HG02678 (cell line): ENCODE data around the gene ZNF850.
"Not testable (repeated sequence)": the region's sequence is repeated elsewhere in the genome, so short reads cannot be mapped to it uniquely, and the experiment has no call there.

Source experiments
- ATAC-seq: cut with Tn5 transposase; IDR thresholded peaks from one replicate; pipeline ENCODE4 v1.9.1; 2021; ENCODE audit warnings: mild to moderate bottlenecking, moderate library complexity; ENCODE audit not compliant: unreplicated experiment

Gene ZNF850

GRCh38 chr19:36772311-36773222, at the start of gene ZNF850:
Gene ZNF850, minus strand, starts transcription at chr19:36772807. Its CDS starts 10,201 bp downstream, at chr19:36762606.
- ATAC-seq = peak; percentile 94

- ATAC-seq = no peak
These were observed 49.2 kb upstream of the ZNF850 start for GRCh38 chr19:36821758-36822157.

- ATAC-seq = no peak
These were observed 46.6 kb upstream of the ZNF850 start for GRCh38 chr19:36819130-36819630.

GRCh38 chr19:36807029-36807428, 34.4 kb upstream of the ZNF850 start:
- no peak for ATAC-seq

GRCh38 chr19:36805364-36805763, 32.8 kb upstream of the ZNF850 start:
- ATAC-seq = no peak

GRCh38 chr19:36797786-36798108, 25.1 kb upstream of the ZNF850 start:
- no peak for ATAC-seq

GRCh38 chr19:36796714-36796992, 24.0 kb upstream of the ZNF850 start:
- ATAC-seq = no peak

GRCh38 chr19:36791420-36792141, 19.0 kb upstream of the ZNF850 start:
- not testable (repeated sequence) for ATAC-seq

- no peak for ATAC-seq
These were observed 3.2 kb upstream of the ZNF850 start for GRCh38 chr19:36775768-36776167.

- ATAC-seq = no peak
These were observed 594 bp upstream of the ZNF850 start for GRCh38 chr19:36773223-36773579.

- ATAC-seq = no peak
These were observed 1.1 kb downstream of the ZNF850 start for GRCh38 chr19:36771261-36772231.

GRCh38 chr19:36750066-36750691, 22.4 kb downstream of the ZNF850 start:
- no peak for ATAC-seq

- ATAC-seq = not testable (repeated sequence)
These were observed 23.0 kb downstream of the ZNF850 start for GRCh38 chr19:36749613-36750012.

- no peak for ATAC-seq
These were observed 24.0 kb downstream of the ZNF850 start for GRCh38 chr19:36748431-36749275.

GRCh38 chr19:36747750-36748149, 24.9 kb downstream of the ZNF850 start:
- no peak for ATAC-seq

GRCh38 chr19:36745870-36746269, 26.7 kb downstream of the ZNF850 start:
- ATAC-seq = no peak

- not testable (repeated sequence) for ATAC-seq
These were observed 36.4 kb downstream of the ZNF850 start for GRCh38 chr19:36736166-36736565.

- no peak for ATAC-seq
These were observed 52.7 kb downstream of the ZNF850 start for GRCh38 chr19:36719687-36720556.

GRCh38 chr19:36709423-36709822, 63.2 kb downstream of the ZNF850 start:
- no peak for ATAC-seq
